Measurements from ENCODE around the gene EIF4G1.

Gene EIF4G1

DNA sequence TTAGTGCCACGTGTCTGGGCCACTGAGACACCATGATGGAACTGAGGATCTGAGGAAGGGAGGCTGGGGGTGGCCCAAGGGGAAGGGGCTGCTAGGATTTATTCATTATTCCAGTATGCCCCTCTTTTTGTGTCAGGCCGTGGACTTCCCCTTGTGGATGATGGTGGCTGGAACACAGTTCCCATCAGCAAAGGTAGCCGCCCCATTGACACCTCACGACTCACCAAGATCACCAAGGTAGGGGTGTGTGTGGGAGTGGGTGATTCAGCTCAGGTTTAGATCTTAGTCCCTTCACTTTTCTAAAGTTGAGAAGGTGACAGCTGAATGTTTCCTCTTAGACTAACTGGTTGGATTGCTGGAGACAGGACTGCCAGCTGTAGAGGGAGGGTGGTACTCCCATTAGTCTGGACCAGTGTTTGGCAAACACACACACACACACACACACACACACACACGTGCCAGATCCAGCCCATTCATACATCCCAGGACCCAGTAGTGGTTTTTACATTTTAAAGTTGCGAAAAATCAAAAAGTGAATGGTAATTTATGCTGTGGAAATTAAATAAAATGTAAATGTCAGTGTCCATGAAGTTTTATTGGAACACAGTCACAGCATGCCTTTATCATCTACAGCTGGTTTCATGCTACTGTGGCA, 11.4 kb downstream of the EIF4G1 start:
- Histone ChIP-seq H3K9me3 (ENCODE audit: insufficient read depth, low read length, severe bottlenecking) (no peaks in the 10 kb centered on the region), H3K36me3 (ENCODE audit: insufficient read depth, low read length) (peaks cover 98% of the 10 kb centered on the region), H3K27me3 (ENCODE audit: insufficient read depth, low read length, poor library complexity) (no peaks in the 10 kb centered on the region), H2AFZ (ENCODE audit: low read depth, low read length) (no peak overlapping the region), H4K20me1 (ENCODE audit: insufficient read depth, low read length) (peaks cover 72% of the 10 kb centered on the region), H3K4me1 (ENCODE audit: insufficient read depth, low read length) (no peaks in the 10 kb centered on the region), H3K4me3 (ENCODE audit: low read depth in 1 of 2, low read length in 2 of 2) (no peak overlapping the region), H3K4me2 (ENCODE audit: insufficient read depth, low read length) (no peak overlapping the region), H3K79me2 (ENCODE audit: insufficient read depth, low read length) (peaks cover 41% of the 10 kb centered on the region), H3K27ac (ENCODE audit: low read length) (no peak overlapping the region), H3K9ac (ENCODE audit: low read depth, low read length) (no peak overlapping the region)
- DNase-seq: no peak
- TF ChIP-seq EZH2 (IDR thresholded peaks at IDR 0.05; ENCODE audit: borderline replicate concordance, low read depth, low read length, severe bottlenecking): no peak
- TF ChIP-seq, protein P1, sequence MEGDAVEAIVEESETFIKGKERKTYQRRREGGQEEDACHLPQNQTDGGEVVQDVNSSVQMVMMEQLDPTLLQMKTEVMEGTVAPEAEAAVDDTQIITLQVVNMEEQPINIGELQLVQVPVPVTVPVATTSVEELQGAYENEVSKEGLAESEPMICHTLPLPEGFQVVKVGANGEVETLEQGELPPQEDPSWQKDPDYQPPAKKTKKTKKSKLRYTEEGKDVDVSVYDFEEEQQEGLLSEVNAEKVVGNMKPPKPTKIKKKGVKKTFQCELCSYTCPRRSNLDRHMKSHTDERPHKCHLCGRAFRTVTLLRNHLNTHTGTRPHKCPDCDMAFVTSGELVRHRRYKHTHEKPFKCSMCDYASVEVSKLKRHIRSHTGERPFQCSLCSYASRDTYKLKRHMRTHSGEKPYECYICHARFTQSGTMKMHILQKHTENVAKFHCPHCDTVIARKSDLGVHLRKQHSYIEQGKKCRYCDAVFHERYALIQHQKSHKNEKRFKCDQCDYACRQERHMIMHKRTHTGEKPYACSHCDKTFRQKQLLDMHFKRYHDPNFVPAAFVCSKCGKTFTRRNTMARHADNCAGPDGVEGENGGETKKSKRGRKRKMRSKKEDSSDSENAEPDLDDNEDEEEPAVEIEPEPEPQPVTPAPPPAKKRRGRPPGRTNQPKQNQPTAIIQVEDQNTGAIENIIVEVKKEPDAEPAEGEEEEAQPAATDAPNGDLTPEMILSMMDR (IDR thresholded peaks at IDR 0.05; ENCODE audit: borderline replicate concordance, extremely low read depth, low read length, poor library complexity, severe bottlenecking): no peak
- ATAC-seq (ENCODE audit: insufficient read depth, low read depth): no peak; the same call in 2 of the 3 replicates

GRCh38 chr3:184327171-184327570, 12.8 kb downstream of the EIF4G1 start:
- TF ChIP-seq, protein P1 (IDR thresholded peaks at IDR 0.05; ENCODE audit: borderline replicate concordance, extremely low read depth, low read length, poor library complexity, severe bottlenecking): no peak
- TF ChIP-seq EZH2 (IDR thresholded peaks at IDR 0.05; ENCODE audit: borderline replicate concordance, low read depth, low read length, severe bottlenecking): no peak
- Histone ChIP-seq H2AFZ (ENCODE audit: low read depth, low read length) (no peak overlapping the region), H3K27me3 (ENCODE audit: insufficient read depth, low read length, poor library complexity) (no peaks in the 10 kb centered on the region), H3K9me3 (ENCODE audit: insufficient read depth, low read length, severe bottlenecking) (no peaks in the 10 kb centered on the region), H3K9ac (ENCODE audit: low read depth, low read length) (no peak overlapping the region), H3K27ac (ENCODE audit: low read length) (no peak overlapping the region), H3K4me2 (ENCODE audit: insufficient read depth, low read length) (no peak overlapping the region), H3K4me3 (ENCODE audit: low read depth in 1 of 2, low read length in 2 of 2) (no peak overlapping the region), H3K79me2 (ENCODE audit: insufficient read depth, low read length) (peaks cover 32% of the 10 kb centered on the region), H4K20me1 (ENCODE audit: insufficient read depth, low read length) (peaks cover 73% of the 10 kb centered on the region), H3K36me3 (ENCODE audit: insufficient read depth, low read length) (peaks cover 98% of the 10 kb centered on the region), H3K4me1 (ENCODE audit: insufficient read depth, low read length) (no peaks in the 10 kb centered on the region)
- no peak for ATAC-seq (ENCODE audit: insufficient read depth, low read depth)
- no peak for DNase-seq

GRCh38 chr3:184328516-184328915, 14.1 kb downstream of the EIF4G1 start:
- Histone ChIP-seq H2AFZ (ENCODE audit: low read depth, low read length) (no peak overlapping the region), H4K20me1 (ENCODE audit: insufficient read depth, low read length) (peaks cover 77% of the 10 kb centered on the region), H3K27ac (ENCODE audit: low read length) (no peak overlapping the region), H3K9me3 (ENCODE audit: insufficient read depth, low read length, severe bottlenecking) (no peaks in the 10 kb centered on the region), H3K36me3 (ENCODE audit: insufficient read depth, low read length) (peaks cover 98% of the 10 kb centered on the region), H3K27me3 (ENCODE audit: insufficient read depth, low read length, poor library complexity) (no peaks in the 10 kb centered on the region), H3K9ac (ENCODE audit: low read depth, low read length) (no peak overlapping the region), H3K4me2 (ENCODE audit: insufficient read depth, low read length) (no peak overlapping the region), H3K4me1 (ENCODE audit: insufficient read depth, low read length) (no peaks in the 10 kb centered on the region), H3K4me3 (ENCODE audit: low read depth in 1 of 2, low read length in 2 of 2) (no peak overlapping the region), H3K79me2 (ENCODE audit: insufficient read depth, low read length) (peaks cover 24% of the 10 kb centered on the region)
- ATAC-seq (ENCODE audit: insufficient read depth, low read depth): no peak
- no peak for TF ChIP-seq EZH2 (IDR thresholded peaks at IDR 0.05; ENCODE audit: borderline replicate concordance, low read depth, low read length, severe bottlenecking)
- TF ChIP-seq, protein P1 (IDR thresholded peaks at IDR 0.05; ENCODE audit: borderline replicate concordance, extremely low read depth, low read length, poor library complexity, severe bottlenecking): no peak
- DNase-seq: no peak

Measured in DND-41 (cell line).